IPS DF 6.9 (cell line): ENCODE measurements around the gene RPS14.

Experiments used
- DNase-seq: peaks from one replicate; pipeline ENCODE4 v3.0.0-alpha.2; 2013; ENCODE audit warnings: low read depth, low spot score
- H3K27ac ChIP-seq: one replicate; pipeline ENCODE4 v1.5.1; 2013; ENCODE audit warnings: low read length, control low read depth
- H3K27me3 ChIP-seq: 2 replicates; pipeline ENCODE4 v1.6.1; 2013; ENCODE audit warnings: mild to moderate bottlenecking, low read length; ENCODE audit not compliant: control insufficient read depth, insufficient read depth
- H3K36me3 ChIP-seq: 2 replicates; pipeline ENCODE4 v1.6.1; 2013; ENCODE audit warnings: low read length; ENCODE audit not compliant: control insufficient read depth, insufficient read depth
- H3K4me1 ChIP-seq: 2 replicates; pipeline ENCODE4 v1.6.1; 2013; ENCODE audit warnings: low read length; ENCODE audit not compliant: control insufficient read depth, insufficient read depth
- H3K4me3 ChIP-seq: 2 replicates; pipeline ENCODE4 v1.5.1; 2013; ENCODE audit warnings: mild to moderate bottlenecking, low read length
- H3K9me3 ChIP-seq: 2 replicates; pipeline ENCODE4 v1.6.1; 2013; ENCODE audit warnings: low read length, inconsistent platforms; ENCODE audit not compliant: control insufficient read depth, insufficient read depth
- WGBS: extraction: QIAGEN DNeasy Blood & Tissue Kit; methylation state at CpG from one replicate; pipeline ENCODE4 v1.1.7; 2013; ENCODE audit warnings: mixed read lengths, missing lambda C conversion rate; ENCODE audit not compliant: insufficient read length, insufficient coverage; 5-methylcytosine and 5-hydroxymethylcytosine counted together

Gene RPS14

DNA sequence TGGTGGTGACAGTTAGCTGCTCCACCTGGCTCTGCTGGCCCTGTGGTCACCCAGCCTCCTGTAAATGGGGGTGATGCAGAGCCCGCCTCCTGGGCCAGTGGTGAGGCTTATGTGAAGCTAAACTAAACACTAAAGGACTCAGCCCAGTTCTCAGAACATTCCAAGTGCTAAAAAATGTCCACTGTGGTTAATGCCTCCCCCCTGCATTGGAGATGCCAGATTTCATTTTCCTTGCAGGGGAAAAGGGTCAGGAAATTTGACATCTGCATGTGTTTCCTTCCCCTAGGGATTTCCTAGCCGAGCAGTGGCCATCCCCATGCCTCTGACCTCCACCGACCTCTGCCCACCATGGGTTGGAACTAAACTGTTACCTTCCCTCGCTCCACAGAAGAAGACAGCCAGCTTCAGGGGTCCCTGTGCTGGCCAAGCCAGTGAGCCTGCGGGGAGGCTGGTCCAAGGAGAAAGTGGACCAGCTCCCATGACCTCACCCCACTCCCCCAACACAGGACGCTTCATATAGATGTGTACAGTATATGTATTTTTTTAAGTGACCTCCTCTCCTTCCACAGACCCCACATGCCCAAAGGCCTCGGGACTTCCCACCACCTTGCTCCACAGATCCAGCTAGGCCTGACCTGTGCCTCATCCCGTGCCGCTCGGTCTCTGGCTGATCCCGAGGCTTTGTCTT lies 49.9 kb downstream of the RPS14 start:
- WGBS = no CpG with 5 or more reads among the region's 11 CpGs
- H3K27ac ChIP-seq = no peak overlapping the region

DNA sequence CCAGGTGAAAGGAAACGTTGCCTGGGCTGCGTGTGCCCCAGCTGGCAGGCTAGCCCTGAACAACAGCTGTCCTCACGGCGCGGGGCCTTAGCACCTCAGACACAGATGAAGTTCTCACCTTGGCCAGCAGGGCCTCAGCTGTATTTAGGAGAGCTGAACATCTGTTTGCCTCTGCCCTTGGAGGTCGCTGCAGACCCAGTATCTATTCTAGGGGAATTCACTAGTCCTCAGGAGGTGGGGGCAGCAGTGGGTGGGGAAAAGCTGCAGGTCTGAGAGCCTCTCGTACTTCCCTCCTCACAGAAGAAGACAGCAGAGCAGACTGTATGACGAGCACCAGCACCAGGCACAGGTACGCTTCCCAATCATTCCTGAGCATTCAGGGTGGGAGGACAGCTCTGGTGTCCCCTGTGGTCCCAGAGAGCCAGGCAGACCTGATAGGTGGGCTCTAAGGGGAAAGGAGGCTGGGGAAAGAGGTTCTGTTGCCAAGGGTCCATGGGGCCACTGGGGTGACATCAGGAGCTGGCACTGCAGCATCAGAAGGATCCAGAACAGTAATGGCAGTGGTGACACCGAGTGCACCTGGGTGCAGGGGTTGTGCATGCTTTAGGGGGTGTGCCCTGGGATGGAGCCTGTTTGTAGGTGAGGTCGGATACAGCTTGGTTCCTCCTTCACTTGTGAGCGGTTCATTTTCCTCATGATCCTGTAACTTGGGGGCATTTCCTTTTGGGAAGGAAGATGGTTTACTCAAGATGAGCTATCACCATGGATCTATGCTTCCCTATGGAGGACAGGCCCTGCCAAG lies 50.6 kb downstream of the RPS14 start:
- H3K27ac ChIP-seq = no peak overlapping the region
- H3K36me3 ChIP-seq = peaks cover 44% of the 10 kb centered on the region
- no CpG with 5 or more reads among the region's 12 CpGs for WGBS

More for the DNA sequence above, 49.9 kb downstream of the RPS14 start:
- Histone ChIP-seq H3K4me3 (no peak overlapping the region), H3K4me1 (no peaks in the 10 kb centered on the region), H3K36me3 (peaks cover 39% of the 10 kb centered on the region), H3K9me3 (no peaks in the 10 kb centered on the region), H3K27me3 (no peaks in the 10 kb centered on the region)
- no peak for DNase-seq

DNA sequence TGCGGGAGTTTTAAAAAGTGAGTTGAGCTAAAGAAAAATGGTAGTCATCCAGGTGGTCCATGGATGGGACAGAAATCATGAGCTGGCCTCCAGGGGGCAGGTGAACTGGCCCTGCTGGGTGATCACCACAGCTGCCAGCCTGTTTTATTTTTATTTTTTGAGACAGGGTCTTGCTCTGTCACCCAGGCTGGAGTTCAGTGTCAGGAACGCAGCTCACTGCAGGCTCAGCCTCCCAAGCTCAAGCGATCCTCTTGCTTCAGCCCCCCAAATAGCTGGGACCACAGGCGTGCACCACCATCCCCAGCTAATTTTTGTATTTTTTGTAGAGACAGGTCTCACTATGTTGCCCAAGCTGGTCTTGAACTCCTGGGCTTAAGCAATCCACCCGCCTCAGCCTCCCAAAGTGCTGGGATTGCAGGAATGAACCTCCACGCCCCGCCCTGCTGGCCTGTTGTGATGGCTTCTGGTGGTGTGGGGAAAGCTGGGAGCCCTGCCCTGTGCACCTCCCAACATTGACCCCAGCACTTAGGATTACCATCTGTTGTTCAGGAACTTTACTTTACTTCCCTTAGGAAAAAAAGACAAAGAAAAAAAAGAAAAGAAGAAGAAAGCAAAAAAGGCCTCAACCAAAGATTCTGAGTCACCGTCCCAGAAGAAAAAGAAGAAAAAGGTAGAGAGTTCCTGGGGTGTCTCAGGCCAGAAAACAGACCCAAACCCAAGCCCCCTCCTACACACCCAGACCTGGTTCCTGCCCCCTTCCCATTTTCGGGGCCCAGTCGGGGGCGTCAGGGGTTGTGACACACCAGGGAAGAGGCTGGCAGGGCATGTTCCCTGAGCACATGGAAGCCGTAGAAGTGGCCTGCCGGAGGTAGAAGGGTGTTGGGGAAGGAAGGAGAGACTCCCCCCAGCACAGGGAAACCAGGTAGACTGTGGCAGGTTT lies 51.5 kb downstream of the RPS14 start:
- no peak for DNase-seq
- no peak overlapping the region for H3K4me3 ChIP-seq
- no peaks in the 10 kb centered on the region for H3K9me3 ChIP-seq
- no CpG with 5 or more reads among the region's 13 CpGs for WGBS
- no peak overlapping the region for H3K27ac ChIP-seq
- H3K36me3 ChIP-seq = peaks cover 50% of the 10 kb centered on the region
- no peaks in the 10 kb centered on the region for H3K27me3 ChIP-seq
- H3K4me1 ChIP-seq = no peaks in the 10 kb centered on the region

More for the DNA sequence above, 50.6 kb downstream of the RPS14 start:
- Histone ChIP-seq H3K4me1 (no peaks in the 10 kb centered on the region), H3K4me3 (no peak overlapping the region), H3K9me3 (no peaks in the 10 kb centered on the region), H3K27me3 (no peaks in the 10 kb centered on the region)
- DNase-seq = no peak

- peaks cover 52% of the 10 kb centered on the region for H3K36me3 ChIP-seq
- no peak for DNase-seq
- WGBS = no CpG with 5 or more reads among the region's 14 CpGs
- H3K4me1 ChIP-seq = no peaks in the 10 kb centered on the region
- no peak overlapping the region for H3K4me3 ChIP-seq
- H3K9me3 ChIP-seq = no peaks in the 10 kb centered on the region
- no peaks in the 10 kb centered on the region for H3K27me3 ChIP-seq
- no peak overlapping the region for H3K27ac ChIP-seq
Observed at GRCh38 chr5:150397146-150397781, 52.3 kb downstream of the RPS14 start.

- H3K4me3 ChIP-seq = no peak overlapping the region
- no peak overlapping the region for H3K27ac ChIP-seq
- peaks cover 62% of the 10 kb centered on the region for H3K36me3 ChIP-seq
- H3K4me1 ChIP-seq = no peaks in the 10 kb centered on the region
- no peaks in the 10 kb centered on the region for H3K9me3 ChIP-seq
- no CpG with 5 or more reads among the region's 7 CpGs for WGBS
- no peak for DNase-seq
- no peaks in the 10 kb centered on the region for H3K27me3 ChIP-seq
Observed at GRCh38 chr5:150396267-150396666, 53.3 kb downstream of the RPS14 start.

DNA sequence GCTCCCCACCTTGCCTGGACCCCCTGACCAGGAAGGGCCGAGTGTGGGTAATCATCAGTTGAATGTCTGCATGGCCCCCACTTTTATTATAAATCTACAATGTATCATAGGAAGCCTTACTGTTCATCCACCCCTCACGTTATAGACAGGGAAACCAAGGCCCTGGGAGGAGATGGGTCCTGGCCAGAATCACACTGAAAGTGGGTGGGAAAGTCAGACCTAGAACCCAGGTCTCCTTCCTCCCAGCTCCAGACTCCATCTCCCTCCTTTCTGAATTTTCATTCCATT lies 53.9 kb downstream of the RPS14 start:
- Histone ChIP-seq H3K9me3 (no peaks in the 10 kb centered on the region), H3K4me1 (no peaks in the 10 kb centered on the region), H3K4me3 (no peak overlapping the region), H3K36me3 (peaks cover 66% of the 10 kb centered on the region), H3K27ac (no peak overlapping the region), H3K27me3 (no peaks in the 10 kb centered on the region)
- no peak for DNase-seq
- WGBS = no CpG with 5 or more reads among the region's 2 CpGs

- Histone ChIP-seq H3K36me3 (peaks cover 63% of the 10 kb centered on the region), H3K27ac (no peak overlapping the region), H3K9me3 (no peaks in the 10 kb centered on the region), H3K4me3 (no peak overlapping the region), H3K4me1 (no peaks in the 10 kb centered on the region), H3K27me3 (no peaks in the 10 kb centered on the region)
- DNase-seq = no peak
- no CpG with 5 or more reads among the region's 13 CpGs for WGBS
Observed at GRCh38 chr5:150394912-150395687, 54.4 kb downstream of the RPS14 start.

GRCh38 chr5:150394131-150394530 lies 55.4 kb downstream of the RPS14 start:
- H3K36me3 ChIP-seq = peaks cover 64% of the 10 kb centered on the region
- no CpG with 5 or more reads among the region's 3 CpGs for WGBS
- no peak for DNase-seq
- H3K4me3 ChIP-seq = no peak overlapping the region
- no peaks in the 10 kb centered on the region for H3K4me1 ChIP-seq
- H3K27ac ChIP-seq = no peak overlapping the region
- no peaks in the 10 kb centered on the region for H3K9me3 ChIP-seq
- no peaks in the 10 kb centered on the region for H3K27me3 ChIP-seq

- no CpG with 5 or more reads among the region's 3 CpGs for whole genome bisulfite sequencing
- Histone ChIP-seq H3K4me3 (no peak overlapping the region), H3K9me3 (no peaks in the 10 kb centered on the region), H3K27ac (no peak overlapping the region), H3K36me3 (peaks cover 58% of the 10 kb centered on the region), H3K4me1 (no peaks in the 10 kb centered on the region), H3K27me3 (no peaks in the 10 kb centered on the region)
- no peak for DNase-seq
Observed at GRCh38 chr5:150393096-150393645, 56.4 kb downstream of the RPS14 start.
